GM19238 (cell line): ENCODE results near the gene NOSIP.

Experiments used
- DNase-seq: peaks from one replicate; pipeline ENCODE4 v3.0.0; 2011; ENCODE audit warnings: low spot score; ENCODE audit not compliant: insufficient read length

The NOSIP gene

DNA sequence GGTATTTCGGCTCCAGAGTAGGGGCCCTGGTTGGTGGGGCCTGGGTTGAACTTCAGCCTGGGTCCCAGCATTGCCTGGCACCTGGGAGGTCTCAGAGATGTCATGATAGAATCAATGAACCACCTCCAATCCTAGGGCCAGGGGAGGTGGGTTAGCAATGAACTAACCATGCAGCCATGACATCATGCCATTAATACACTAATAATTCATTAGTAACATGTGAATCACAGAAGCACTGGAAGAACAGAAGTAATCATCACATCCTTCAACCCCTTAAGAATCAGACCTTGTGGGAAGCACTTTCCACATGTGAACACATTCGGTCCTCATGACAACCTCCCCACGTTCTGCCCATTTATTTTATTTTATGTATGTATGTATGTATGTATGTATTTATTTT lies 6.9 kb downstream of the NOSIP start:
- DNase-seq, result no peak

DNA sequence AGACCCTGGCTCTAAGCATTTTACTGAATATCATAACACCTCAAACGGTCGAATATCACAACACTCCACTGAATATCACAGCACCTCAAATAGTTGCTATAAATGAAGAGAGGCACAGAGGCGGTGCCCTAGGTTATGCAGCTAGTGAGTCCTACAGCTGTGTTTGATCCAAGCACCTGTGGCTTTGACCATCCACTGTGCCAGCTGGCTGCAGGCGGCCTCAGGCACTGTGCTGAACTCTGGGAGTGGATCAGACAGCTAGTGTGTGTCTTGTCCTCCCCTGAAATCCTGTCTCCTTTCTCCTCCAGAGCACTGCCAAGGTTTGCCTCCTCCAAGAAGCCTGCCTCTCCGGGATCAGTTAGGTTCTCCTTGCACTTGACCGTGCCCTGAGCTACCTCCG lies 7.3 kb downstream of the NOSIP start:
- DNase-seq, result no peak

DNA sequence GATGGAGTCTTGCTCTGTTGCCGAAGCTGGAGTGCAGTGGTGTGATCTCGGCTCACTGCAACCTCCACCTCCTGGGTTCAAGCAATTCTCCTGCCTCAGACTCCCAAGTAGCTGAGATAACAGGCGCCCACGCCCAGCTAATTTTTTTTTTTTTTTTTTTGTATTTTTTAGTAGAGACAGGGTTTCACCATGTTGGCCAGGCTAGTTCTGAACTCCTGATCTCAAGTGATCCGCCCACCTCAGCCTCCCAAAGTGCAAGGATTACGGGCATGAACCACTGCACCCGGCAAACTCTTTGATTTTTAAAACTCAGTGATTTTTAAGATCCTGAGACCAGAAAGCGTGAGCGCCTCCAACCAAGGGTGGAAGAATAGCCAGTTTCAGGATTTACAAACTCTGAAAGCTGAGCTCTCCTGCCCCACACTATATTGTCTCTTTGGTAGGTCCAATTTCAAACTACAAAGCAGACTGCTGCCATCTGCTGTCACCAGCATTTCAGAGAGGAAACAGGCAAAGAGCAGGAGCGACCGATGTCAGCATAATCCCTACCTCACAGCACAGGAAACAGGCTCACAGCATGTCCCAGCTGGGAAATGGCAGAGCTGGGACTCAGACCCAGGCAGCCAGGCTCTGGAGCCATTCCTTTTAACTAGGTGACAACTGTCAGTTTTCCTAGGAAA lies 9.2 kb downstream of the NOSIP start:
- no peak for DNase-seq

DNA sequence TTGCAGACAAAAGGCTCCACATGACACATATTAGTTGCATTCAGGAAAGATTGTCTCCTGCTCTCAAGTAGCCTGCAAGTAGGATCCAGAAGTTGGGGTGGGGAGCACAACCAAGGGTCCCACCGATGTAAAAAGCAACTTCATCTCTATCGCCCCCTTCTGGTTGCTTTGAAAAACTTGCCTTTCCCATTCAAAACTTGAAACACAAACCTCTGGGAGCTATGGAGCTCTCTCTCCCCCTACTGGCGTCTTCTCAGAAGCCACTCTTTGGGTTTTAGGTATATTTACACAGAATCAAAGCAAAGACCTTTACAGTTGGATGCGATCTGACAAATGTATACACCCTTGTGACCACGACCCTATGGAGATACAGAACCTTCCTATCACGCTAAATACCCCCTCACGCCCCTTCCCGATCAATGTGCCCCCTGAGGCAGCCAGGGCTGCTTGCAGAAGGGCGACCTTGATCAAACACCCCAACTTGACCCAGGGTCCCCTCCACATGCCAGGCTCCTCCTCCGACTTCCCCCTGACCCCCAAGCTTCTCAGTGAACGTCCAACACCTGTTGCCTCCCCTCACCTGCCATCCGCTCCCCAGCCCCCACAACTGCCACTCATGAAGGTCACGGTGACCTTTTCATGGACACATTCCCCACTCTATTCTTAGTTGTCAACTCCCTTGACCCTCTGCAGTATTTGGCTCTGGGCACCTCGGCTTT lies 10.1 kb downstream of the NOSIP start:
- DNase-seq, result peak; percentile 78

DNA sequence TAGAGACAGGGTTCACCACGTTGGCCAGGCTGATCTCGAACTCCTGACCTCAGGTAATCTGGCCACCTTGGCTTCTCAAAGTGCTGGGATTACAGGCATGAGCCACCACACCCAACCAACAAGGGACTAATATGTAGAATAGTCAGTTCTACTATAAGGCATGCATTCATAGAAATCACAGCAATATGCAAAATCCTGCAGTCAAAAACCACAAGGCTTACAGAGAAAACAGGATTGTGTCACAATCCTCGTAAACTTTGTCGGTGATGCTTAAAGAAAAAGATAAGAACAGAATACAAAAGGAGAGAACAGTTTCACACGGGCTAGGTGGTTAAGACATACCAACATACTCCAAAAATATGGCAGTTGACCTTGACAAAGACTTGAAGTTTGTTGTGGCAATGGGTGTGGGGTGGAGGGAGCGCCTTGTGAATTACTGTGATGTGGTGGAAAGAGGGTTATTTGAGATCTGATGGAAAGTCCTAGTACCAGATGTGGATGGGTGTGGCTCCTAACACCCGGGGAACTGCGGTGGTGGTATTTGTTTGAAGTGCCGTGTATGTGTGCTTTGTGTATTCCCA lies 12.4 kb downstream of the NOSIP start:
- DNase-seq, result no peak

DNA sequence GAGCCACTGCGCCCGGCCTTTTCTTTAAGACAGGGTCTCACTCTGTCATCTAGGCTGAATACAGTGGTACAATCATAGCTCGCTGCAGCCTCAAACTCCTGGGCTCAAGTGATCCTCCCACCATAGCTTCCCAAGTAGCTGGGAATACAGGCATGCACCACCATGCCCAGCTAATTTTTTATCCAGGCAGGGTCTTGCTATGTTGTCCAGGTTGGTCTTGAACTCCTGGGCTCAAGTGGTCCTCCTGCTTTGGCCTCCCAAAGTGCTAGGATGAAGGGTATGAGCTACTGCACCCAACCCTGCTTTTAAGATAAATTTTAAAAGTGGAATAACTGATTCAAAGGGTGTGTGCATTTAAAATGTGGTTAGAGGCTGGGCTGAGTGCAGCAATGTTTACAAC lies 14.1 kb downstream of the NOSIP start:
- DNase-seq, result no peak

DNA sequence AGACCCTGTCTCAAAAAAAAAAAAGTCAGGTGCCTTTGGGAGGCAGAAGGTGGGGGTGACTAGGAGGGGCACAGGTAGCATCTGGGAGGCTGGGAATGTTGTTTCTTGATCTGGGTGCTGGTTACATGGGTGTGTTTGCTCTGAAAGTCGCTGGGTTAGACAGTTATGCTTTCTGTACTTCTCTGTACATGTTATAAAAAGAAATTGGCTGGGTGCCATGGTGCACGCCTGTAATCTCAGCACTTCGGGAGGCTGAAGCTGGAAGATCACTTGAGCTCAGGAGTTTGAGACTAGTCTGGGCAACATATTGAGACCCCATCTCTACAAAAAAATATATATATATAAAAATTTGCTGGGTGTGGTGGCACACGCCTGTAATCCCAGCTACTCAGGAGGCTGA lies 15.1 kb downstream of the NOSIP start:
- no peak for DNase-seq

DNA sequence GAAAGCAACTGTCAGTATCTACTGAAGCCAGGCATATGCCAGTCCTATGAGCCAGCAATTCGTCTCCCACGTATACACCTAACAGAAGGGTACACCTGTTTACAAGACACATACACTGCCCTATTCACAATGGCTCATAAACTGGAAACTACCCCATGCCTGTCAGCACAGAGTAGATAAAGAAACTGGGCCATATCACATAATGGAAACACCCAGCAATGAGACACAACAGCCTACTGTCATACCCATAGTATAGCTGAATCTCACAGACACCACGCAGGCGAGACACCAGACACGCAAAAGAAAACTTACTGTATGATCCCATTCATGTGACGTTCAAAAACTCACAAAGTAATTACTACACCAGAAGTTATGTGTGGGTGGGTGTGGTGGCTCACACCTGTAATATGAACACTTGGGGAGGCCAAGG lies 15.7 kb downstream of the NOSIP start:
- DNase-seq, result no peak

DNA sequence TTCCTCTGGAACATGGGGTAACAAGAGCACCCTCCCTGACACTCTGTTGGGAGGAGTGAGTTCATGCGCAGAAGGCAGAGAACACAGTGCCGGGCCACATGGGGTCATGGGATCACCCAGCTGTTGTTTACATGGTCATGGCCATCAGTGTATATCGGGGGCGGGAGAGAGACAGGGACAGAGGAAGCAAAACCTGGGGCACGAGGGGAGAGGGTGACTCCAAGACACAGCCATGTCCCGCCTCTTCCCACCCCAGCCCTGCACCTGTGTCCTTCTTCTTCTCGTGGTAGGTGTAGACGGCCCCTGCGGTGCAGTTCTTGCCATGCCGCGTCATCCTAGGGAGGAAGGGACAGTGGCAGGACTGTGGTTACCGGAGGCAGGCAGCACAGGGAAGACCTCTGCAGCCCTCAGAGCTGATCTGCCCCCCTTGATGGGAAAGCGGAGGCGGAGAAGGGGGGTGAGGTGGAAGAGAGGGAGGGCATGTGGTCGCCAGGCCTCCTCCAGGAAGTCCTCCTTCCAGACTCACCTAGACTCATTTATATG lies 19.9 kb downstream of the NOSIP start:
- DNase-seq, result no peak

DNA sequence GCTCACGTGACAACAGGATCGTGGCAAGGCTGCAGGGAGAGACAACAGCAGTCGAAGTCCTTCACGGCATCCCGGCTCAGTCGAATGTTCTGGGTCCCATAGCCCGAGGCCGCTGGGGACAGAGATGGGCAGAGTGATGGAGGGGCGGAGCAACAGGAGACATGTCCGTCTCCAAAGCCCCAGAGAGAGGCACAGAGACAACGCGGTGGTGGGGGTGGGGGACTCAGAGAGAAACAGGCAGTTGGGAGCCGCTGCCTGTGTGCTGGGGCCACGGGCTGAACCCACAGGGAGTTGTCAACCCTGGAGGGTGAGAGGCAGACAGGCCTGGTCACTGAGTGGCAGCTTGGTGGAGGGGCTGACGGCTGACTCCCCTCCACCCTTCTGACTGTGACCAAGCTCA lies 20.4 kb downstream of the NOSIP start:
- DNase-seq, result no peak

DNA sequence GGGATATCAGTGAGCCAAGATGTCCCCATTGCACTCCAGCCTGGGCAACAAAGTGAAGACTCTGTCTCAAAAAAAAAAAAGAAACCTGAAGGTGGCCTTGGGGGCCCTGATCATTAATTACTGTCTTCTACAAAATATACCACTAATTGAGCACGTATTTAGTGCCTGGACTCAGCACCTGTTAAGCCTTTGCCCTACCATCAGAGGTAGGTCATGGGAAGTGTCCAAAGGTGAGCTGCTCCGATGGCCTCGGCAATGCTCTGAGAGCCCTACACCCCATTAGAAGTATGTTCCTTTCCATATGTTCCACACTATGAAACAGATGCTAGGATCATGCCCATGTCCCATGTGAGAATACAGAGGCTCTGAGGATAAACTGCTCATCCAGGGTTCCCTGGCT lies 20.9 kb downstream of the NOSIP start:
- DNase-seq, result no peak

DNA sequence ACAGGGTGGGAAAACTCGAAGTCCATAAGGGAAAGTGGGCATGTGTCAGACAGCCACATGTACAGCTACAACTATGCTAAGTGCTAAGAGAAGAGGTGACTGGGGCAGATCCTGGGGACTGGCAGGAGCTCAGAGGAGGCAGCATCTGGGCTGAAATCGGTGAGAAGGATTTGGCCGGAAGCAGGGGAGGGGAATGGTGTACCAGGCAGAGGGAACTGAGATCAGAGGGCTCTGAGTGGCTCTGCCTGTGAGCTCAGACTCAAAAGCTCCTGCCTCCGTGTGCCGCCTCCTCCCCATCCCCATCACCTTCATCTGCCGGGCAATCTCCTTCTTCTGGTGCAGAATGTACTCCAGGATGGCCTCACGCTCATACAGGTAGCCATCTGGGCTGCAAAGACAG lies 21.8 kb downstream of the NOSIP start:
- no peak for DNase-seq

DNA sequence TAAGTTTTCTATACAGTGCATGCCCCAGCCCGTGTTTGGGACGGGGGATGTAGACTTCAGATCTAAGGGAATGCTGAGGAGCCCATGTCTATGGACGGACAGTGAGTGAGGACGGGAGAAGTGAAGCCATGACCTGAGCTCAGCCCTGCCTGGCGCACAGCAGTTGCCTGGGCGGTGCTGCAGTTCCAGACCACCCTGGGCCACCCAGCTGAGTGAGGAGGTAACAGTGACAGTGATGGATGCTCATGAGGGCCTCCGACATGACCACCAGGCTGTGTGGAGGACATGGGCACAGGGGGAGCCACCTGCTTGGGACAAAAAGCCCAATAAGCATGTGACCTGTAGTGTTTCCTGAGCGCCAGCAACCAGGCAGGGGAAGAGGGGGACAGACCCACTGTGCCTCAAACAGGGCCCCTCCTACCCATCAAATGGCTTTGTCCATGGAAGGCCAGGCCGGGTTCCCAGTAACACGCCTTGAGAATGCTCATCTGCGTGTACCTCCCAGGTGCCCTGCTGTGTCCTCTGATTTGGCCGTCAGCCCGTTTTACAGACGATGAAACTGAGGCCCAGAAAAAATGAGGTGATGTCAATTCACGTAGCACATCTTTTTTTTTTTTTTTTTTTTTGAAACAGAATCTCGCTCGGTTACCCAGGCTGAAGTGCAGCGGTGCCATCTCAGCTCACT lies 22.6 kb downstream of the NOSIP start:
- no peak for DNase-seq

DNA sequence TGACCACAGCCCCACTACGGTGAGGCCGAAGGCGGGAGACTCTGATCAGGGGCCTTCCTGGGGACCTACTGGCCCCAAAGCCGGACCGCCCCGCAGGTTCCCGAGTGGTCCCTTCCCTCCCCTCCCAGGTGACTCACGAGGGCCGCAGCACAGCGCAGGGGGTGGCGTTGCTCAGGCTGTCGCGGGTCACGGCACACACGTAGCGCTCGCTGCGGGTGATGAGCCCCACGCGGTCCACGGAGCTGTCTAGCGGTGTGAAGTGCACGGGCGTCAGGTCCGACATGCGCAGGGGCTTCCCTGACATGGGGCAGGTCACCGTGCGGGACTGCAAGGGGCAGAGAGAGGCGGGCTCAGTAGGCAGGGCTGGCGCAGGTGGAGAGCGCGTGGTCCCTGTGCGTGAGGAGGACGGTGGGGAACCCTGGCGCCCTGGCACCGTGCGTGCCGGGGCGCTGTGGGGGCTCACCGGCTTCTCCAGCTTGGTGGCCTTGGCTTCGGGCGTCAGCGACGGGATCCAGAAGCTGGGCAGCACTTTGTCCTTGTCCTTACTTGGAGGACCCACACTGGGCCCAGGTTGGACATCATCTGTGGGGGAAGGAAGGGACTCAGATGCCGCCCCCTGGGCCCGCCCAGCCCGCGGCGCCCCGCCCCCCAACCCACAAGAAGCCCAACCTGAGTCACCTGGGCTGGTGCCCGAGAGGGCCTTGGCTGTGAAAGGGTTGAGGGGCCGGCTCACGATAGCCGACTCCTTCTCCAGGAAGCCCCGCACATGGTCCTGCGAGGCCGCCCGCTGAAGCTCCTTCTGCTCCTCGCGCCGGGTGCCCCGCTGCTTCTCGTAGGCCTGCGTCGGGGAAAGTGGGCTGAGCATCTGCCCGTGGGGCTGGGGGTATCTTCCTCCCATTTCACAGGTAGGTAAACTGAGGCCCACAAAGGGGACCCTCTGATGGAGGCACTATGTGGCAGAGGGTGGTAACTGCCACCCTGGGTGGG lies 23.7 kb downstream of the NOSIP start:
- DNase-seq, result no peak

DNA sequence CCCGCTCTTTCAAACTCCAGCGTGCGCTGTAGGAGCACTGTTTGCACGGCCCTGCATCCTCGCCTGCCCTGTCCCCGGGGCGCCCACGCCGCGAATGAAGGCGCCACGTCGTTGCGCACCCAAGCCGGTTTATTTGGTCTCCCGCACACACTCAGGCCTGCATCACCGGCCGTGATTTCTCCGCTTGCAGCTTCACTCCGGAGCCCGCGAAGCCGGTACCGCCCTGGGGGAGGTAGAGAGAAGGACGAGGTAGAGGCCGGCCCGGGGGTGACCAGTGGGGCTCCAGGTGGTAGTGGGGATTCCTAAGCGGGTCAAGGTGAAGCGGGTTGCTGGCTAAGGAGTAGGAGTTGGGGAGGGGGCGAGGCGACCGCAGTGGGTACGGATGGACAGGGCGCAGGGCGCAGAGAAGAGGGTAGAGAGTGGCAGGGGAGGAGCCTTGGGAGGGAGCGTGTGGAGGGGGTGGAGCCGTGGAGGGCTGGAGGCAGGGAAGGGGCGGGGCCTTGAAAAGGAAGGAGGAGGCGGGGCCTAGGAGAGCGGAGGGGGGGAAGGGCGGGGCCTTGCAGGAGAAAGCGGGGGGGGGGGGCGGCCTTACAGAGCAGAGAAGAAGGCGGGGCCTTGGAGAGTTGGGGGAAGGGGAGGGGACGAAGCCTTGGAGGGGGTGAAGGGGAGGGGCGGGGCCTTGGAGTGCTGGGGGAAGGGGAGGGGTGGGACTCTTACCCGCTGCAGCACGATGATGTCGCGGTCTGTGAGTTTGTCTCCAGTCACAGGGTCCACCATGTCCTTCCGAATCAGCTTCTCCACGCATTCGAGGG lies 24.6 kb downstream of the NOSIP start:
- DNase-seq, result no peak

DNA sequence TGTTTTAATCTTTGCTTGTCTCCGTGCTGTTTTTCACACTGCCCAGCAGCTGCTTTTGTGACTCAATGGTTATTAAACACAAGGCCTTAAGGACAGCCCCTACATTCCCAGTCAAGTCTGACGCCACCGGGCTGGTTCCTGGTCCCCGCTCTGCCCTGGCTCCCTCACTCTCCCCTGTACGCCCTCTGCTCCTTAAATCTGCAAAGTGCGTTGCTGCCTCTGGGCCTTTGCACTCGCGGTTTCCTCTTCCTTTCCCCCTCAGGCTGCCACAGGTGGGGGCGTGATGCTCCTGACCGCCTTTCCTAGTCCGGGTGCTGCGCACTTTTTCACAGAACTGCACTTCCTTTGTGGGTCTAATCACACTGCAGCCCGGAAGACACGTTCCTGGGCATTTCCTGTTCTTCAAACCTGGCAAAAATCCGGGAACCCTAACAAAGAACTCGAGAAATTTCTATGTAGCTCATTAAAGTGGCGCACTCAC lies 25.6 kb downstream of the NOSIP start:
- no peak for DNase-seq

DNA sequence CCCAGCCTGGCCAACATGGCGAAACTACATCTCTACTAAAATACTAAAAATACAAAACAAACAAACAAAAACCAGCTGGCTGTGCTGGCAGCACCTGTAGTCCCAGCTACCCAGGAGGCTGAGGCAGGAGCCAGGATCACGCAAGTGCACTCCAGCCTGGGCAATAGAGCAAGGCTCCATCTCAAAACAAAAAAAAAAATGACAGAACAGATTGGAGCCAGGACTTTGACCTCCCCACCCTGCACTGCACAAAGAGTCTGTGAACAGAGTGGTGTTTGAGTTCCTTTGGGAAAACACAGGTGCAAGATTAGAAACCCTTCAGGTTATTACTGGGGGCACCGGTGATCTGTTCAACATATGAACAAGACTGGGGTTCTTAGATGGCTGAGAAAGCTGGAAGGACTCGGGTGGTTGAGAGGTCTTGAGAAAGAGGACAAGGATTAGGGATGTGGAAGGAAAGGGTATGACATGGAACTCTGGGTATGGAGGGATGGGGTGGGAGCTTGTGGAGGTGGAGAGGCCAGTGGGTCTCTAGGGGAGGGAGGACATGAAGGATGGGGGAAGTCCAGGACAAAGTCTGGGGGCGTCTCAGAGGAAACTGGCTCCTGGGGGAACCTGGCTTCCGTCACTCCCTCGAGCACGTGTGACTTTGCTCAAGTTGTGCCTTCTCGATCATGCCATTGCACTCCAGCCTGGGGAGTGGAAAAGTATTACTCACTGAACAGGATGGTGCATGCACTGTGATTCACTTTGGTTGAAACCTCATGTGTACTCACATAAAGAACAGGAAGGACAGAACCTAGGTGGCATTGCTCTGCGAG lies 26.7 kb downstream of the NOSIP start:
- DNase-seq, result no peak

DNA sequence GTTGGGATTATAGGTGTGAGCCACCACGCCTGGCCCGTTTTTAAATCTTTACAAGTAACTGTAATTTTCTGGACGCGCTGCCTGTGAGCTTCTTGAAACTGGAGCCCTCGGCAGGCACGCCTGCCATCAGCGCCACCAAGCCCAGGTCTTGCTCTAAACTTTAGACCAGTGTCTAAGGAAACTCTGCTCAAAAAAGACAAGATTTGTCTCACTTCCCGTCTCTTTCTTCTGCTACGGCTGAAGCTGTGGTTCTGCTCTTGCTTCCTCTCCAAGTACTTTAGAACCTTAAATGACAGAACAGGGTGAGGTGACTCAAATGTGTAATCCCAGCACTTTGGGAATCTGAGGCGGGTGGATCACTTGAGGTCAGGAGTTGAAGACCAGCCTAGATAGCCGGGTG lies 27.6 kb downstream of the NOSIP start:
- no peak for DNase-seq

DNA sequence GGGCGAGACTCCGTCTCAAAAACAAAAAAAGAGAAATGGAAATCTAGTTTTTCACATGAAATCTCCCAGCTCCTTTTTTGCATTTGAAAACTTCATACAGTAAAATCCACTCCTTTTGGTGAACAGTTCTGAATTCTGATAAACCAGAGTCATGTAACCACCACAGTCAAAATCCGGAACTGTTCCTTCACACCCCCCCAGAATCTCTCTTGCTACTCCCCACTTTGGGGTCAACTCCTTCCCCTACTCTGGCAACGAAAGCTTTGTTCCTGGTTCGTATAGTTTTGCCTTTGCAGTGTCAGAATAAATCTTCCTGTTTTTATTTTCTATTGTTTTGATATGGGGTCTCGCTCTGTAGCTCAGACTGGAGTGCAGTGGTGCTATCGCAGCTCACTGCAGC lies 28.8 kb downstream of the NOSIP start:
- DNase-seq, result no peak
